ENCODE measurements around the gene TMCO1.
"Not testable (repeated sequence)": the region's sequence is repeated elsewhere in the genome, so short reads cannot be mapped to it uniquely, and the experiment has no call there.

TMCO1 gene

GRCh38 chr1:165744913-165745312 is 23.8 kb downstream of the TMCO1 start:
- DNase-seq, result not testable (repeated sequence)

GRCh38 chr1:165742194-165742593 is 26.5 kb downstream of the TMCO1 start:
- DNase-seq, result no peak

GRCh38 chr1:165738794-165739193 is 29.9 kb downstream of the TMCO1 start:
- peak; percentile 9 for DNase-seq

GRCh38 chr1:165737196-165737595 is 31.5 kb downstream of the TMCO1 start:
- DNase-seq, result no peak

GRCh38 chr1:165734906-165735305 is 33.8 kb downstream of the TMCO1 start:
- DNase-seq, result no peak

- no peak for DNase-seq
Observed at GRCh38 chr1:165726841-165727240, 41.8 kb downstream of the TMCO1 start.

GRCh38 chr1:165726169-165726568 is 42.5 kb downstream of the TMCO1 start:
- no peak for DNase-seq

- DNase-seq, result peak; percentile 1
Observed at GRCh38 chr1:165717918-165718515, 50.7 kb downstream of the TMCO1 start.

- DNase-seq, result not testable (repeated sequence)
Observed at GRCh38 chr1:165716265-165717051, 52.2 kb downstream of the TMCO1 start.

- DNase-seq, result no peak
Observed at GRCh38 chr1:165712764-165713163, 55.9 kb downstream of the TMCO1 start.

- no peak for DNase-seq
Observed at GRCh38 chr1:165707984-165708706, 60.5 kb downstream of the TMCO1 start.

- DNase-seq, result no peak
Observed at GRCh38 chr1:165703648-165704047, 65.0 kb downstream of the TMCO1 start.

GRCh38 chr1:165701922-165702321 is 66.7 kb downstream of the TMCO1 start:
- not testable (repeated sequence) for DNase-seq

GRCh38 chr1:165699577-165699976 is 69.1 kb downstream of the TMCO1 start:
- no peak for DNase-seq

GRCh38 chr1:165698761-165699052 is 70.0 kb downstream of the TMCO1 start:
- no peak for DNase-seq

GRCh38 chr1:165697881-165698760 is 70.5 kb downstream of the TMCO1 start, which contains the start of gene ALDH9A1:
TSS of gene ALDH9A1 (minus strand) at chr1:165698562. CDS start at chr1:165698558, 4 bp downstream.
- peak; percentile 58 for DNase-seq

GRCh38 chr1:165697491-165697880 is 71.2 kb downstream of the TMCO1 start:
- DNase-seq, result no peak

- DNase-seq, result no peak
Observed at GRCh38 chr1:165696625-165697100, 72.0 kb downstream of the TMCO1 start.

GRCh38 chr1:165695031-165695430 is 73.6 kb downstream of the TMCO1 start:
- no peak for DNase-seq

- no peak for DNase-seq
Observed at GRCh38 chr1:165688046-165688445, 80.6 kb downstream of the TMCO1 start.

- no peak for DNase-seq
Observed at GRCh38 chr1:165686971-165687433, 81.7 kb downstream of the TMCO1 start.

- DNase-seq, result no peak
Observed at GRCh38 chr1:165686121-165686970, 82.3 kb downstream of the TMCO1 start.

All from NCI-H2029 (cell line).